HG02852 (cell line): ENCODE results near the gene LGALS7B.
"Not testable (repeated sequence)": the region's sequence is repeated elsewhere in the genome, so short reads cannot be mapped to it uniquely, and the experiment has no call there.

Experiments
- ATAC-seq: cut with Tn5 transposase; IDR thresholded peaks from one replicate; pipeline ENCODE4 v1.9.1; 2021; ENCODE audit warnings: mild to moderate bottlenecking, moderate library complexity; ENCODE audit not compliant: unreplicated experiment

The LGALS7B gene

DNA sequence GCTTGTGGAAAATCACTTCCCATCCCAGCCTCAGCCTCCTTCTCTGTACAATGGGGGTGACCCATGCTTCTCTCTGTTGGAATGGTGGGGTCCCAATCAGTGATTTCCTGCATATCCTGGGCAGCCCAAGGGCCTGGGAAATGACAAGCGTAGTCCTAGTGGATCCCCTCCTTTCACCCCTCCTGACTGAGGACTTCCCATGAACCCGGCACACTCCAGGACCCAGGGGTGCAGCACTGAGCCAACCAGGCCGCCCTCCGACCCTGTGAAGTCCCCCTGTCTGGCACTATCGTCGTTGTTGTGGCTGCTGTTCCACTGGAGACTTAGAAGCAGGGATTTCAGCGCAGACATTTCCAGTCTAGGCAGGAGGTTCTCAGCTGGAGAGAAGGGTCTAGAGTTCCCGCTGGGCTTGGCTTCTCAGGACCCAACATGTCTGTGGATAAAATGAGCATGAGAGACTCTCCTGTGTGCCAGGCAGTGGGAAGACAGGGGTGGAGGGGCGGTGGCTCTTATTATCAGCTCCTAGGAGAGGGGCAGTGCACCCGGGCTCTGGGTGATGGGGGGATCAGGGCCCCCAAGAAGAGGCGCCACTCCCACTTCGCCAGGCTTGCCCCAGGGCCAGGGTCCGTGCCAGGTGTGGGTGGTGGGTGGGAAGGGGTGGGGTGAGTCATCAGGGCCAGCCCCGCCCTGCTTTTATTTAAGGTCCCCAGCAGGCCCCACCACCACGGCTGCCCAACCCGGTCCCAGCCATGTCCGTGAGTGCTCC lies at the start of gene LGALS7B:
Gene LGALS7B, plus strand, starts transcription at position 723 of the 766 bp plus-strand sequence. Its CDS starts 27 bp downstream, at position 750.
- no peak for ATAC-seq

DNA sequence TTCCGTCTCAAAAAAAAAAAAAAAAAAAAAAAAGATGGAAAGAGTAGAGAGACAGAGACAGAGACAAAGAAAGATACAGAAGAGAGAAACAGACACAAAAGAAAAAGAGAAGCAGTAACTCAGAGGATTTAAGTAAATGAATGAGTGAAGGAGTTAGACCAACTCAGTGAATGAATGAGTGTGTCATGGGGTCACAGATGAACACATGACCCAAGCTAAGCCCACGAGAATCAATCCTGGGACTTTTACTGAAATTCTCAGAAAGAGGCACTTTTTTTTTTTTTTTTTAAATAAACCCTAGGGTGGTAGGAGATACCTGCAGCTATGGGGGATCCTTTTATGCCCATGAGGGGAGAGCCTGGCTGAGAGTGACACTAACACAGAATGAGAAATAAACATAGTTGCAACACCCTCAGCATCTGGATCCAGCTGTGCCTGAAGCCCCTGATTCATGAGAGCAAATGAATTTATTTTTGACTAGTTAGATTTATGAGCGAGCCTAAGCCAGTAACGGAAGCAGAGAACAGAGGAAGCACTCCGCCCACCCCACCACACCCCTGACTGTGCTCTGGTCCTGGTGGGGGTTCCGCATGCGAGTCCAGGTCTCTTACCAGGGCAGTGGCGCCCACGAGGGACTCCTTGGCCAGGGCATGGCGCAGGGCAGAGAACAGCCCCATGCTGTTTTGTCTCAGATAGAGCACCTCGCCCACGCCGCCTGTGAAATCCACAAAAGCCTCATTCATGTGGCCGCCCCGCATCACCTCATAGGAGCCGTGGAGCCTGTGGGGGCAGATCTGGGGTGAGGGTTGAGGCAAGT lies 49.4 kb upstream of the LGALS7B start:
- no peak for ATAC-seq

DNA sequence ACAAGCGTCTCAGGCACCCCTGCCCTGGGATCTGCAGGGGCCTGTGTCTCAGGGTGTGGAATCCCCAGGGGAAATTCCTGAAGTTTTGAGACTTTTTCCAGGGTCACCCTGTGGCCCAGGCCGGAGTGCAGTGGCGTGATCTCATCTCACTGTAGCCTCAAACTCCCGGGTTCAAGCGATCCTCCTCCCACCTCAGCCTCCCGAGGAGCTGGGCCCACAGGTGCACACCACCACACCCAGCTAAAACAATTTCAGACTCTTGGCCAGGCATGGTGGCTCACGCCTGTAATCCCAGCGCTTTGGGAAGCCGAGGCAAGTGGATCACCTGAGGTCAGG lies 48.8 kb upstream of the LGALS7B start:
- ATAC-seq: no peak

DNA sequence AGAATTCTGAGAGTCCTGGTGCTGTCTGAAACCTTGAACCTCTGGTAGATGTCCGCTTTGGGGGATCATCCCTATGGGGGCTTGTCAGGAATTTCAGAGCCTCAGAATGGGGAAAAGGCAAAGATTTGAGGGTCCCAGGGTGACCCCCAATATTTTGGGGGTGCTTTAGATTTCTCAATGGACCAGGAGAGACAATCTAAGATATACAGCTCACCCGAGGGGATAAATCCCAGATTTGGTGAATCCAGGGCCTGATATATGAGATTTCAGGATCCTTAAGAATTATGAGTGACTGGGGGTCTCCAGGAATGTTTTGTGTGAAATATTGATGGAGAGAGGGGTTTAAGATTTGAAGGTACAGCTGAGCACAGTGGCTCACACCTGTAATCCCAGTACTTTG lies 48.1 kb upstream of the LGALS7B start:
- no peak for ATAC-seq

DNA sequence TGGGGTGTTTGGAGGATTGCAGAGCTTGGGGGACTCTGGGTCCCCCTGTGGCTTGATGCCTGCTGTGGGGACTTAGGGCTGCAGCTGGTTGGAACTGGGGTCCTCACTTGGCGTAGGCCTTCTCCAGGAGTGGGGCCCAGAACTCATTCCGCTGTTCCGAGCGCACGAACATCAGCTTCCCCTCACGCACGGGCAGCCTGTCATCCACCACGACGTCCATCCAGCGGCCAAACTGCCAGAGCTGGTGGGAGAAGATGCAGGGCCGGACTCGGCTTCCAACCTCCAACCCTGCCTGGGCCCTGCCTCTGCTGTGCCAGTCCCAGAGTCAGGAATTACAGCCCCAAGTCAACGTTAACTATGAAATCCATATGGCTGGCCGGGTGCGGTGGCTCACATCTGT lies 47.3 kb upstream of the LGALS7B start:
- no peak for ATAC-seq

DNA sequence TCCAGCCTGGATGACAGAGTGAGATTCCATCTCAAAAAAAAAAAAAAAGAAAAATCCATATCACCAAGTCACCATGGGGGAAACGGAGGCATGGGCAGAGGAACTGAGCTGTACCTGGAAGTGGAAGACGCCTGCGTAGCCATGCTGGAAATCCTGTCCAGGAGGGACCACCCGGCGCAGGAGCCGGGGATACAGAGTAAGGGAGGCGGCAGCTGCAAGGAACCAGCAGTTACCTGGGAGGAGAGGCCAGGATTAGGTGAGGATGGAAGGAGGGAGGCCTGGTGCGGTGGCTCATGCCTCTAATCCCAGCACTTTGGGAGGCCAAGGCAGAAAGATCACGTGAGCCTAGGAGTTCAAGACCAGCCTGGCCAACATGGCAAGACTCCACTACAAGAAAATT lies 46.7 kb upstream of the LGALS7B start:
- no peak for ATAC-seq

DNA sequence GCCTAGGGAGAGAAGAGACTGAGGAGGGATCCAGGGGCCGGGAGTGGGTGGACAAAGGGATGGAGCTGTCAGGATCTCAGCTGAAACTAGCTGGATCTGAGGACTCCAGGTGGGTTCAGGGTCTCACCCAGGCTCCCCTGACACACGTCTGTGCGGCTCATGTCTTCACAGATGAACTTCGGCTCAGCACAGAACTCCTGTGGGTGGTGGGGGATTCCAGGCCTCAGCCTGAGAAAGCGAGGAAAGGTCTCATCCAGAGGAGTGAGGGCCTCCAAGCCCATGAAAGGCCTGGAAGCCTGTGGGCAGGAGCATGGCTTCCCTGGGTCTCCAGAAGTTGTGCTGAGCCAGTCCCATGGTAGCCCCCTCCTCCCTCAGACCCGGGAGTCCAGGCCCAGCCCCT lies 46.1 kb upstream of the LGALS7B start:
- no peak for ATAC-seq

DNA sequence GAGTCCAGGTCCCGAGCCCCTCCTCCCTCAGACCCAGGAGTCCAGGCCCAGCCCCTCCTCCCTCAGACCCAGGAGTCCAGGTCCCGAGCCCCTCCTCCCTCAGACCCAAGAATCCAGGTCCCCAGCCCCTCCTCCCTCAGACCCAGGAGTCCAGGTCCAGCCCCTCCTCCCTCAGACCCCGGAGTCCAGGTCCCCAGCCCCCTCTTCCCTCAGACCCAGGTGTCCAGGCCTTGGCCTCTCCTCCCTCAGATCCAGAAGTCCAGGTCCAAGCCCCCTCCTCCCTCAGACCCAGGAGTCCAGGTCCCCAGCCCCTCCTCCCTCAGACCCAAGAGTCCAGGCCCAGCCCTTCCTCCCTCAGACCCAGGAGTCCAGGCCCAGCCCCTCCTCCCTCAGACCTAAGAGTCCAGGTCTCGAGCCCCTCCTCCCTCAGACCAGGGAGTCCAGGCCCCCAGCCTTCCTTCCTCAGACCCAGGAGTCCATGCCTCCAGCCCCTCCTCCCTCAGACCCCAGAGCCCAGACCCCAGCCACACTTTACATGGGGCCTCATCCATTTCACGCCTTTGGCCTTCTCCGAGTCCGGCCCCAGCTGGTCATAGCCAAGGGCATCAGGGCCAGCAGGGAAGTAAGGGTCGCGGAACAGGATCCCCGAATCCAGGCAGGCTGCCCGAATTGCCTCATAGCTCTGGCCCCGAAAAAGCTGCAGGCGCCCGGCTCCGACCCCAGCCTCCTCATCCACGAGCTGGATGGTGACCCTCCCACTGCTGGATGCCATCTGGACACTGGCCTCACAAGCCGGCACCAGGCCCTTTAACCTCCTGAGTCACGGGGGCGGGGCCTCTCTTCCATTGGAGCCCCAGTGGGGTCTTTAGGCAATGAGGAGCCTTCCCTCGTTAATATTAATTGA lies 45.4 kb upstream of the LGALS7B start:
- no peak for ATAC-seq

DNA sequence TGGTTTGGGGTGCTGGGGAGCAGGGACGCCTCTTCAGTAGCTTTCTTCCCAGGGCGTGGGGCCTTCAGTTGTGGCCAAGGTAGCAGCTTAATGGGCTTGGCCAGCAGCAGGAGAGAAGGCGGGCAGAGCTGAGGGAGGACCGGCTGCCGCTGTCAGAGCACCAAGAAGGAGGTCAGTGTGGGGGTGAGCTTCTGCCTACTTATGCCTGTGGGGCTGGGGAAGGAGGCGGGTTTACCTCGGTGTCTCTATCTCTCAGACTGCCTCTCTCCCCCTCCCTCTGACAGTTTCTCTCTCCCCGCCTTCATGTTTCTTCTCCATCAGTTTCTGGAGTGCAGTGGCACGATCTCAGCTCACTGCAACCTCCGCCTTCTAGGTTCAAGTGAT lies 44.7 kb upstream of the LGALS7B start, which contains the start of gene CAPN12:
Gene CAPN12, minus strand, starts transcription at position 177 of the 384 bp plus-strand sequence. CDS start 309 bp downstream, outside the sequence.
- ATAC-seq: no peak

DNA sequence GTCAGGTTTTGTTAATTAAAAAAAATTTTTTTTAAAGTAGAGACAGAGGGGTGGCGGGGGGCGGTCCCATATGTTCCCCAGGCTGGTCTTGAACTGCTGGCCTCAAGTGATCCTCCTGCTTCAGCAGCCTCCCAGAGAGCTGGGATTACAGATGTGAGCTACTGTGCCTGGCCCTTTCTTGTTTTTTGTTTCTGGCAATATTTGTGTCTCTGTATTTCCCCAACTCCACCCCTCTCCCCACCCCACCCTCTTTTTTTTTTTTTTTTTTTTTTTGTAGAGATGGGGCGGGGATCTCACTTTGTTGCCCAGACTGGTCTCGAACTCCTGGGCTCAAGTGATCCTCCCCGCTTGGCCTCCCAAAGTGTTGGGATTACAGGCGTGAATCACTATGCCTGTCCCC lies 44.1 kb upstream of the LGALS7B start:
- no peak for ATAC-seq

DNA sequence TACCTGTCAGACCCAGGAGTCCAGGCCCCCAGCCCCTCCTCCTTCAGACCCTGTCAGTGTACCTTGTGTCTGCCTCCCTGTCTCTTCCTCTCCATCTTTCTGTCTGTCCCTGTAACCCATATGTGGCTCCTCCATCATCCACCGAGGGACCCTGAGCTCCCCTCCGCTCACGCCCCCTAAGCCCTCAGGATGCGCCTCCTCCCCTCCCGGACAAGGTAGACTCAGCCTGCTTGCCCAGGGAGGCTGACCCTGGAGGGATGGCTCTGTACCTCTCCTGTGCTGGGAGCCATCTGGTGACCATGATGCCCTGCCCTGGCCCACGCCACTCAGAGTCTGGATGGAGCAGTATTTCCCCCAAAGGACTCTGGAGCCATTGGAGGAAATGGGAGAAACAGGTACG lies 43.7 kb upstream of the LGALS7B start:
- no peak for ATAC-seq

DNA sequence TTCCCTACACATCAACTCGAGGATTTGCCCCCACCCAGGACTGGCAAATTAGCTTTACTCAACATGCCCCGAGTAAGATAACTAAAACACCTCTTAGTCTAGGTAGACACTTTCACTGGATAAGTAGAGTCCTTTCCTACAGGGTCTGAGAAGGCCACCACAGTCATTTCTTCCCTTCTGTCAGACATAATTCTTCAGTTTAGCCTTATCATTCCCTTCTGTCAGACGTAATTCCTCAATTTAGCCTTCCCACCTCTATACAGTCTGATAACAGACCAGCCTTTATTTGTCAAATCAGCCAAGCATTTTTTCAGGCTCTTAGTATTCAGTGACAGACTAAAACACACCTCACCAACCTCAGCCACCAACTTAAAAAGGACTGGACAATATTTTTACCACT lies 35.2 kb upstream of the LGALS7B start:
- not testable (repeated sequence) for ATAC-seq

DNA sequence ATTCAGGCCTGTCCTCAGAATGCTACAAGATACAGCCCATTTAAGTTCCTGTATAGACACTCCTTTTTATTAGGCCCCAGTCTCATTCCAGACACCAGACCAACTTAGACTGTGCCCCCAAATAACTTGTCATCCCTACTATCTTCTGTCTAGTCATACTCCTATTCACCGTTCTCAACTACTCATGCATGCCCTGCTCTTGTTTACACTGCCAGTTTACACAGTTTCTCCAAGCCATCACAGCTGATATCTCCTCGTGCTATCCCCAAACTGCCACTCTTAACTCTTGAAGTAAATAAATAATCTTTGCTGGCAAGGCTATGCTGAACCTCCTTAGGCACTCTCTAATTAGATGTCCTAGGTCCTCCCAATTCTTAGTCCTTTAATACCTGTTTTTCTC lies 34.8 kb upstream of the LGALS7B start:
- not testable (repeated sequence) for ATAC-seq

DNA sequence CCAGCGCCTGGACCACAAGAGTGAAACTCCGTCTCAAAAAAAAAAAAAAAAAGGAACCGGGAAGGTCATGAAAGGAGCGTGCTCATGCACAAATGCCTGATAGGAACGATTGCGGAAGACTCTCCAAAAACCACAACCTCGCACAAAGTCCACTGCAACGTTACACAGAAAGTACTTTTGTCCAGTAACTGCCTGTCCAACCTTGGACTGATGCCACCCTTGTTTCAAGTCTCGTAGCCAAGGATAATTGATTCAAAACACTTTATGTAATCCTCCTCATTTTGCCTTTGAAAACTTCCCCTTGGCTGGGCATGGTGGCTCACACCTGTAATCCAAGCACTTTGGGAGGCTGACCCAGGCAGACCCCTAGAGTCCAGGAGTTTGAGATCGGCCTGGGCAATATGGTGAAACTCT lies 29.4 kb upstream of the LGALS7B start:
- no peak for ATAC-seq

DNA sequence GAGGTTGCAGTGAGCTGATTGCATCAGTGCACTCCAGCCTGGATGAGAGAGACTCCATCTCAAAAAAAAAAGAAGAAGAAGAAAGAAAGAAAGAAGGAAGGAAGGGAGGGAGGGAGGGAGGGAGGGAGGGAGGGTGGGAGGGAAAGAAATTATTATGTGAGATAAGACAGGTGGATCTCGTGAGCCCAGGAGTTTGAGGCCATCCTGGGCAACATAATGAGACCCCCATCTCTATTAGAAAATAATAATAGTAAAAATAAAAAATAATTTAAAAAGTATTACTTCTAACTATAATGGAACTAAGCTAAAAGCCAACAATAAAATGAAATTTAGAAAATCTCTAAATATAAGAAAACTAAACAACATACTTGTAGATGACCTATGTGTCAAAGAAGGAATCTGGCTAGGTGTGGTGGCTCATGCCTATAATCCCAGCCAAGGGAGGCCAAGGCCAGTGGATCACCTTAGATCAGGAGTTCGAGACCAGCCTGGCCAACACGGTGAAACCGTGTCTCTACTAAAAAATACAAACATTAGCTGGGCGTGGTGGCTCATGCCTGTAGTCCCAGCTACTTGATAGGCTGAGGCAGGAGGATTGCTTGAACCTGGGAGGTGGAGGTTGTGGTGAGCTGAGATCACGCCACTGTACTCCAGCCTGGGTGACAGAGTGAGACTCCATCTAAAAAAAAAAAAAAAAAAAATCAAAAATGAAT lies 28.0 kb upstream of the LGALS7B start:
- not testable (repeated sequence) for ATAC-seq

DNA sequence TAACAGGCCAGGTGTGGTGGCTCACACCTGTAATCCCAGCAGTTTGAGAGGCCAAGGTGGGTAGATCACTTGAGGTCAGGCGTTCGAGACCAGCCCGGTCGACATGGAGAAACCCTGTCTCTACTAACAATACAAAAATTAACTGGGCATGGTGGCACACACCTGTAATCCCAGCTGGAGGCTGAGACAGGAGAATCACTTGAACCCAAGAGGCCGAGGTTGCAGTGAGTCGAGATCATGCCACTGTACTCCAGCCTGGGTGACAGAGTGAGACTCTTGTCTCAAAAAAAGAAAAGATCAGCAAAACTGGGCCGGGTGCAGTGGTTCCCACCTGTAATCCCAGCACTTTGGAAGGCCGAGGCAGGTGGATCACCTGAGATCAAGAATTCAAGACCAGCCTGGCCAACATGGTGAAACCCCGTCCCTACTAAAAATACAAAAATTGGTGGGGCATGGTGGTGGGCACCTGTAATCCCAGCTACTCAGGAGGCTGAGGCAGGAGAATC lies 27.1 kb upstream of the LGALS7B start:
- not testable (repeated sequence) for ATAC-seq

DNA sequence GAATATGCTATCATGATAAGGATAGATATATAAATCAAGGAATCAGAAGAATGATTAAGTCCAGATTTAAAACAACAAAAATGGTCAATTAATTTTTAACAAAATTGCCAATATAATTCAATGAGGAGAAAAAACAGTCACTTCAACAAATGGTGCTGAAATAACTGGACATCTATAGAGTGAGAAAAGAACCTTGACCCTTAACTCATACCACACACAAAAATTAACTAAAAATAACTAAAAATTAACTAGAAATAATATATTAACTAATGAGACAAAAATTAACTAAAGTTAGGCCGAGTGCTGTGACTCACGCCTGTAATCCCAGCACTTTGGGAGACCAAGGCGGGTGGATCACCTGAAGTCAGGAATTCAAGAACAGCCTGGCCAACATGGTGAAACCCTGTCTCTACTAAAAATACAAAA lies 25.2 kb upstream of the LGALS7B start:
- no peak for ATAC-seq

DNA sequence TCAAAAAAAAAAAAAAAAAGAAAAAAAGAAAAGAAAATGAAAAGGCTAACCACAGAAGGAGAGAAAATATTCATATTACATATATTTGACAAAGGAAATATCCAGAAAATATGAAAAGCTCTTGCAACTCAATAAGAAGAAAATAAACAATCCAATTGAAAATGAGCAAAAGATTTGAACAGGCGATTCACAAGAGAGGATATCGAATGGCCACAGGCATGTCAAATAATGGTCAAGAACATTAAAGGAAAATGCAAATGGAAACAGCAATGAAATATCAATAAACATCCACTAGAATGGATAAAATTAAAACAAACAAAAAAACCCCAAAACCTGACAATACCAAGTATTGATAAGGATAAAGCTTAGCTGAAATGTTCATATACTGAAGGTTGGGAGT lies 23.8 kb upstream of the LGALS7B start:
- ATAC-seq: no peak

DNA sequence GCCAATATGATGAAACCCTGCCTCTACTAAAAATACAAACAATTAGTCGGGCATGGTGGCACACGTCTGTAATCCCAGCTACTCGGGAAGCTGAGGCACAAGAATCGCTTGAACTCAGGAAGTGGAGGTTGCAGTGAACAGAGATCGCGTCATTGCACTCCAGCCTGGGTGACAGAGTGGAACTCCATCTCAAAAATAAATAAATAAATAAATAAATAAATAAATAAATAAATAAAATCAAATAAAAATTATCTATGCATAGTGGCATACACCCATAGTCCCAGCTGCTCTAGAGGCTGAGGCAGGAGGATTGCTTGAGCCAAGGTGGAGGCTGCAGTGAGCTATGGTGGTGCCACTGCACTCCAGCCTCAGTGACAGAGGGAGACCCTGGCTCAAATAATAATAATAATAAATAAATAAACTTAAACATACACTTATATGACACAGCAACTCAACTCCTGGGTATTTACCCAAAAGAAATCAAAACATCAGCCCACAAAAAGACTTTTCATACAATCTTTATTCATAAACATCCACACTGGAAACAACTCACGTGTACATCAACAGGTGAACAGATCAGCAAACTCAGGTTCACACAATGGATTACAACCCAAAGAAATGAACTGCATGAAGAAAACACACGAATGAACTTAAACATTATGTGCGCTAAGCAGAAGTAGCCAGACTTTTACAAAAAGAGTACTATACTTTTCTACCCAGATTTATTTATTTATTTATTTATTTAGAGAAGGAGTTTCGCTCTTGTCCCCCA lies 22.5 kb upstream of the LGALS7B start:
- ATAC-seq: no peak
